Loucy (cell line): ENCODE measurements around the gene EGF.

Experiments
- CTCF ChIP-seq: fragments of 200-600 bp; sonication (generic); conservative IDR thresholded peaks from 2 replicates; pipeline ENCODE4 v1.5.1; 2014; ENCODE audit warnings: mild to moderate bottlenecking, antibody characterized with exemption, low read length
- EZH2phosphoT487 ChIP-seq: fragments of 200-600 bp; IDR thresholded peaks from 2 replicates; pipeline ENCODE4 v1.6.1; 2018; ENCODE audit warnings: antibody characterized with exemption, mild to moderate bottlenecking, moderate library complexity, borderline replicate concordance

GRCh38 chr4:109944591-109944990 is 31.9 kb downstream of the EGF start:
- TF ChIP-seq EZH2phosphoT487 = no peak
- no peak for TF ChIP-seq CTCF
